ENCODE results near the gene TMEM87B.

TMEM87B gene

GRCh38 chr2:112151701-112152440, 96.8 kb downstream of the TMEM87B start:
- no peak for DNase-seq (ENCODE audit: low read depth, low spot score)

- DNase-seq (ENCODE audit: low read depth, low spot score), result no peak
Observed at GRCh38 chr2:112152476-112153178, 97.6 kb downstream of the TMEM87B start.

GRCh38 chr2:112153179-112153490, 98.1 kb downstream of the TMEM87B start:
- no peak for DNase-seq (ENCODE audit: low read depth, low spot score)

- no peak for DNase-seq (ENCODE audit: low read depth, low spot score)
Observed at GRCh38 chr2:112153501-112153900, 98.4 kb downstream of the TMEM87B start.

- DNase-seq (ENCODE audit: low read depth, low spot score), result no peak
Observed at GRCh38 chr2:112154246-112155117, 99.4 kb downstream of the TMEM87B start.

GRCh38 chr2:112155331-112156151, 100.5 kb downstream of the TMEM87B start:
- DNase-seq (ENCODE audit: low read depth, low spot score), result no peak

GRCh38 chr2:112156152-112156986, 101.3 kb downstream of the TMEM87B start:
- DNase-seq (ENCODE audit: low read depth, low spot score), result no peak

- DNase-seq (ENCODE audit: low read depth, low spot score), result no peak
Observed at GRCh38 chr2:112157472-112157871, 102.4 kb downstream of the TMEM87B start.

- DNase-seq (ENCODE audit: low read depth, low spot score), result no peak
Observed at GRCh38 chr2:112159454-112159921, 104.4 kb downstream of the TMEM87B start.

- DNase-seq (ENCODE audit: low read depth, low spot score), result no peak
Observed at GRCh38 chr2:112160283-112161250, 105.5 kb downstream of the TMEM87B start.

- DNase-seq (ENCODE audit: low read depth, low spot score), result no peak
Observed at GRCh38 chr2:112161431-112162145, 106.5 kb downstream of the TMEM87B start.

- DNase-seq (ENCODE audit: low read depth, low spot score), result no peak
Observed at GRCh38 chr2:112162341-112162740, 107.3 kb downstream of the TMEM87B start.

- no peak for DNase-seq (ENCODE audit: low read depth, low spot score)
Observed at GRCh38 chr2:112162956-112163355, 107.9 kb downstream of the TMEM87B start.

GRCh38 chr2:112163541-112163981, 108.5 kb downstream of the TMEM87B start:
- no peak for DNase-seq (ENCODE audit: low read depth, low spot score)

- DNase-seq (ENCODE audit: low read depth, low spot score), result no peak
Observed at GRCh38 chr2:112164876-112165275, 109.8 kb downstream of the TMEM87B start.

- no peak for DNase-seq (ENCODE audit: low read depth, low spot score)
Observed at GRCh38 chr2:112165296-112165695, 110.2 kb downstream of the TMEM87B start.

GRCh38 chr2:112166806-112167499, 111.9 kb downstream of the TMEM87B start:
- DNase-seq (ENCODE audit: low read depth, low spot score), result no peak

Measured in smooth muscle cell of the brain vasculature (primary cell).